HG03354 (cell line): ENCODE results near the gene CARD11.
"Not testable (repeated sequence)": the region's sequence is repeated elsewhere in the genome, so short reads cannot be mapped to it uniquely, and the experiment has no call there.

Source experiments
- ATAC-seq: cut with Tn5 transposase; IDR thresholded peaks from one replicate; pipeline ENCODE4 v1.9.1; 2021; ENCODE audit warnings: mild to moderate bottlenecking; ENCODE audit not compliant: unreplicated experiment, poor library complexity, severe bottlenecking

Gene CARD11

DNA sequence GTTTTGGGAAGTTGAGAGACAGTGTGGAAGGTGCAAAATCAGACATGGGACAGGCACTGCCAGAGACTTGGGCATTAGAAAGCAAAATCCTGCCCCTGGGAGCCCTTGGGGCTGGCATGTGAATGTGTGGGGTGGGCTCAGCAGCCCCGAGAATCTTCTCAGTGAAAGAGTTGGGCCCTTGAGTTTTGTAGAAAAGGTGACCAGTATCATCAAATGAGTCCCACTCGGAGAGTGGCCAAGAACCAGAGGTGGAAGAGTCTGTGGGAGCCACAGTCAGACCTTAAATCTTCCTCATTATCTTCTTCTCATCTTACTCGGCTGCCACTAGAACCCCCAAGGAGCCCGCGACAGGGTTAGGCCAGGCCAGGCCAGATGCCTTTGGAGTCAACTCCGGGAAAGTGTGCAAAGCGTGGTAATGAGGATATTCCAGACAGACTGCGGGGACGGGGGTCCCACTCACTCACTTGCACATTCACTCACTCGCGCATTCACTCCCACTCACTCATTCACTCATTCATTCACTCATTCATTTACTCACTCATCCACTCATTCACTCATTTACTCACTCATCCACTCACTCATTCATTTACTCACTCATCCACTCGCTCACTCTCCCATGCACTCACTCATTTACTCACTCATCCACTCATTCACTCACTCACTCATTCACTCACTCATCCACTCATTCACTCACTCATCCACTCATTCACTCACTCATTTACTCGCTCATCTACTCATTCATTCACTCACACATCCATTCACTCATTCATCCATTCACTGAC is 74.9 kb downstream of the CARD11 start:
- no peak for ATAC-seq

DNA sequence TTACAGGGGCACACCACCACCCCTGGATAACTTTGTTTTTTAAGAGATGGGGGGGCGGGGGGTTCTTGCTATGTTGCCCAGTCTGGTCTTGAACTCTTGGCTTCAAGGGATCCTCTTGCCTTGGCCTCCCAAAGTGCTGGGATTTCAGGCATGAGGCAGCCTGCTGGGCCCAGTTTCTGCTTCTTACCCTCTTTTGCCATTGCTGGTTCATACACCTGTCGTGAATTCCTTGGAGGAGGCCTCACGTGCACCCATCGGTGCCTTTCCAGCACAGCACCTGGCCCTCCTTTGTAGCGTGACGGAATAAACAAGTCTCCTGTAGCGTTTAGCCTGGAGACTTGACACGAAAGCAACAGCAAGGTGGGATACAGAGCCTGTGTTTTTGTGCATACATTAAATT is 75.5 kb downstream of the CARD11 start:
- ATAC-seq, result no peak

DNA sequence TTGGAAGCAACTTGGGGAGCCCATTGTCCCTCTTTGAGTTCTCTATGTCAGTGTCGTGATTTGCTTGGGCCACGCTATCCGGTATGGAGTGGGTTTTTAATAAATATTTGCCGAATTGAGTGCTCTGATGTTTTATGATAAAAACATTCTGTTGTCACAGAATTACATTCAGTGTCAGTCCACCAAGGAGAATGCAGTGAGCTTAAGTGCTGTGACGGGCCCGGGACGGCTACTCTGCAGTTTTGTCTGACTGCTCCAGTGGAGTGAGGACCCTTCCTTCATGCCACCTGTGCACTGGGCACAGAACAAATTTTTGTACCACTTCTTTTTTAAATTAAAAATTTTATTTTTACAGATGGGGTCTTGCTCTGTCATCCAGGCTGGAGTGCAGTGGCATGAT is 76.0 kb downstream of the CARD11 start:
- ATAC-seq, result no peak

DNA sequence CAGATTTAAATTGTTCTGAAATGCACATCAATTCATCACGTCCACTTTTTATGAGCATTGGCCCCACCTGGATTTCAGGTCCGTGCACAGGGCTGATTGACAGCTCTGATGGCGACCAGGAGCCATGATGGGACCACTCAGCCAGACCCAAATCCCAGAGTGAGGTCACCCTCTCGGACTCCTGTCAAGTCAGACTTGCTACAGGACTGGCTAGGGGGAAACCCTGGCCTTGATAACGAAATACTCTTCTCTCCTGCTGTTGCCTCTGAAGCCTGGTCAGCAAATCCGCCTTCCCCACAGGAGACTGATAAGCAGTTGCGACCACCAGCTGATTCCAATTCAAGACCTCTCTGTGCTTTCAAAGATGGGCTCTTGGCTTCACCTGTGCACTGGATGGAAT is 76.4 kb downstream of the CARD11 start:
- no peak for ATAC-seq

DNA sequence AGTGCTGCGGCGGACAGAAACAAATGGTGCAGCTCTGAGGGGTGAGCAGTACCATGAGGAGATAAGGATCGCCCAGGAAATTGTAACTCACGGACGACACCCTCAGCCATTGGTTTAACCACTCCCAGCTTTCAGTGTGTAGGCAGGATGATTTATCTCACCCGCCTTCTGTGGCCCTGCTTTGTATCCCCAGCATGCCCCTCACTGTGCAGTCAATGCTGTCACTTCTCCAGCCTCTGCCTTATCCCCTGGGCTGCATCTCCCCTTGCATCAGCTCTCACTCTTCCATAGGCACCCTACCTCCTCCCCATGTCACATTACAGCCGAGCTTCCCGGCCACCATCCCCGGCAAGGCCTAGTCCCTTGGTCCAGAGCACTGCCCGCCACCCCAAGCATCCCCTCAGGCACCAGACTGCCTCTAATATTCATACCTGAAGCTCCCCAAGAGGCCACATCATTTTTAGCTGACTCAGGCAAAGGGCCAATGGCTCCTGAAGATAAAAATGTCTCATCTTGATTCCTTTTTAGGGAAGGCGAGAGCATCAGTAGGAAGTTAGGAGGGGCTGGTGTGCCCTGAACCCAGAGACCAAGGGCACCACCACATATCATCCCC is 77.1 kb downstream of the CARD11 start:
- no peak for ATAC-seq

DNA sequence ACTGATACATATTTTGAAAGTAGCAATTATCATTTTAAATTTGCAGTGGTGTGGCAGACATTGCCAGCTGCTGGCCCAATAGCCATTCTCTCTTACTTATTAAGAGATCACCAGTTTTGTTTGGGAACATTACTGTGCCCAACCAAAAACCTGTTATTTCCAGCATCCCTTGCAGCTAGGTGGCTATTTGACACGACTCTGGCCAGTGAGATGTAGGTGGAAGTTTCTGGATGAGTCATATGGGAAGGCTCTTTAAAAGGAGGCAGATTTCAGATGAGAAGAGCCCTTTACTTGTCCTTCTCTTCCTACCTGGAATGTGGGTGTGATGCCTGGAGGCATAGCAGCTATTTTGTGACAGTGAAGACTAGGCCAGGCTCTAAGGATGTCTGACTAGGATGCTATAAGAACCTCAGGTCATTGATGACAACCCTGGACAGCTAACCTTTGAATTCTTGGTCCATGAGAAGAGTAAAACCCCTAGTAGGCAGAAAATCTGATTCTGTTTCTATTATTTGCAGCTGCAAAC is 77.9 kb downstream of the CARD11 start:
- ATAC-seq, result no peak

DNA sequence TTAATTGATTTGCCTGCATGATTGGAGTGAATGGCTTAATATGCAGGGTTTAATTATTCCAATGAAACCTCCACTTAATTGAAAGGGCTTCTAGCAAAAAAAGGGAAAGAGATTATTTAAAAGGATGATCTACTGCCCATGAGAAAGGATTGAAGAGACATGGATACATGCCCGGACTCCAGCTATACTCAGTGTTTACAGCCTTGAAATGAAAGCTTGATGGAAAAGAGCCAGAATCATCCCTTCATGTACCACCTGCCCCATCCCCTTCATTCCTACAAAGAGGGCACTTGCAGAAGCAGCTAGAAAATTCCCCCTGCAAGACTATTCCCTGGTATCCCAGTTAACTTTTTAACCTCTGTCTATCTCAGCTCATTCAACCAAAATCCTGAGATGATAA is 78.4 kb downstream of the CARD11 start:
- no peak for ATAC-seq

DNA sequence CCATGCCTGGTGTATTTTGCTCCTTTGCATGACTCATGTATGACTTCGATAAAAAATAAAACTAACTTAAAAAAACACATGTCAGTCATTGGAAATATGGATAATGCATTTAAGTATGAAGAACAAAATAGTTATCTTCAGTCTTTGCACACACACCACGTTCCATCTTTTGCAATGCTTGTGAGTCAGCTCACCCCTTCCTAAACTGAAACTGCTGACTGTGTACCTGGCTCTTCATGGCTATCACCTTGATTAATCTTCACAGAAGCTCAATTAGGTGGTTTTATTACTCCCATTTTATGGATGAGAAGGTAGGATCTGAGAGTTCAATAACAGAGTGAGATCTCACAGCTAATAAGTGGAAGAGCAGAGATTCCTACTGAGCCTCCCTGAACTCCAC is 79.5 kb downstream of the CARD11 start:
- no peak for ATAC-seq

DNA sequence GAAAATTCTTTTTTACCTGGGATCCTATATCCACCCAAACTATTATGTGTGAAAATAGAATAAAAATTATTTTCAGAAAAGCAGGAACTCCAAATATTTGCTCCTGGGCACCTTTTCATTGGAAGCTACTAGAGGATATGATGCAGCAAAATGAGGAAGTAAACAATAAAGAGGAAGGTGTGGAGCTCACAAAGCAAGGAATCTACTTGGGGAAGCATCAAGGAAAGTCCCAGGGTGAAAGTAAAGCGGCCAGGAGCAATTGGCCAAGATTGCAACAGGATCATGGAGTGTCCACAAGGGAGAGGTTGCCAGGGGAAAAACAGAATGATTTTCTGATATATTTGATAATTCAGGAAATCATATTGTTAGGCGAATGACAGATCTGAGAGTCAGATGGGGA is 80.8 kb downstream of the CARD11 start:
- ATAC-seq, result no peak

DNA sequence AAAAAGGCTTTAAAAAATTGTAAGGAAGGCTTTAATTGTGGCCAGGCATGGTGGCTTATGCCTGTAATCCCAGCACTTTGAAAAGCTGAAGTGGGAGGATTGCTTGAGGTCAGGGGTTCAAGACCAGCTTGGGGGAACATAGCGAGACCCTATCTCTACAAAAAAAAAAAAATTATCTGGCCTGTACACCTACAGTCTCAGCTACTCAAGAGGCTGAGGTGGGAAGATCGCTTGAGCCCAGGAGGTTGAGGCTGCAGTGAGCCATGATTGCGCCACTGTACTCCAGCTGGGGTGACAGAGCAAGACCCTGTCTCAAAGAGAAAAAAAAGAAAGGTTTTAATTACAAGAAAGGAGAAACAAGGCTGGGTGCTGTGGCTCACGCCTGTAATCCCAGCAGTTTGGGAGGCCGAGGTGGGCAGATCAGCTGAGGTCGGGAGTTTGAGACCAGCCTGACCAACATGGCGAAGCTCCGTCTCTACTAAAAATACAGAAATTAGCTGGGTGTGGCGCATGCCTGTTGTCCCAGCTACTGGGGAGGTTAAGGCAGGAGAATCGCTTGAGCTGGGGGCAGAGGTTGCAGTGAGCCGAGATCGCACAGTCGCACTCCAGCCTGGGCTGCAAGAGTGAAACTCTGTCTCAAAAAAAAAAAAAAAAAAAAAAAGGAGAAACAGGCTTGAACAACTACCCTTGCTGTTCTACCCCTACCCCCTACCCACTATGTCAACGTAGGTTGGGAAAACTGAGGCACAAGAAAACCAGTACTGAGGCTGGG is 83.7 kb downstream of the CARD11 start:
- ATAC-seq, result no peak

DNA sequence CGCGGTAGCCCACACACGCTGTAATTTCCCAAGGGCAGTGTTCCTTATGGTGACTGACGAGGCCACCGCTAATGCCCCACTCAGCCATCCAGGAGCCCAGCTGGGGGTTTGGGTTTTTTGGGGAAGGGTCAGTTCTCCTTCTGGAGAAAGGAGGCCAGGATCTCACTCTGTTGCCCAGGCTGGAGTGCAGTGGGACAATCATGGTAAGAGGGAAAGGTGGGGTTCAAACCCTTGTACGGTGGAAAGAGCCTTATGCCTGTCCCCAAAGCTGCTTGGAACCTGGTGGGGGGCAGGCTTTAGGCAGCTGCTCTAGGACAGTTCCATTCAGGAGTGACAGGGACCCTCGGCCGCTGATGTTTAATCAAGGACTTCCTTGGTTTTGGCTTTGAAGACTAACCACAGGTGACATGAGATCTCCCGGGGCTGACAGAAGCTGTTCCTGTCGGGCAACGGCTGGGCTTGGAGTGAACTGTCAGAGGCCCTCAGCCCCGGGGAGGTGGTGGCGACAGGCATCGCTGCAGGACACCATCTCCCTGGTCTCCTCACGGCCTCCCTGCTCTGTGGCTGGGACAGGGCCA is 84.5 kb downstream of the CARD11 start:
- no peak for ATAC-seq

DNA sequence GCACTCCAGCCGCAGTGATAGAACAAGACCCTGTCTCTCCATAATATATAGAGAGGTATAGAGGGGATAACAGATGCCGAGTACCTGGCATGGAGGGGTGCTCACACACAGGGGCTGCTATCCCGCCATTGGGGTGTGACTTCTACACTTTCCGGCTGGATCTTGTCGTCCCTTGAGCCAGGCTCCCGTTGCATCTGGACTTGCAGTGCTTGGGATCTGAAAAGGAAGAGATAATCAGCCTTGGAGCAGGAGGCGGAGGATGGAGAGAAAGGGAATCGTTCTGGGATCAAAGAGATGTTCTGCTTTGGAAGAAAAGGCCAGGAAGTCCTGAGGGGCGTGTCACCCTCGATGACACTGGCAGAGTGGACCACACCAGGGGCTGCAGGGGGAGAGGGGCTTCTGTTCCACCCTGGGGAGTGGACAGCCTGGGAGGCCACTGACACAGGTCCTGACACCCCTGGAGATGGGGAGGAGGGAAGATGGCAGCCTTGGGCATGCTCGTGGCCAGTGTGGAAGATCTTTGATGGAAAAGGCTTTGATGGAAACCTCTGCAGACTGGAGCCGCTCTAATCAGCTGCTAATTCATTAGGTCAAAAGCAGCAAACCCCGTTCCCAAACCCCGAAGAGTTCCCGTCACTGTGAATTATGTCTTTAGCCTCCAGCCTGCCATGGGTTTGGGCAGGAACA is 85.1 kb downstream of the CARD11 start:
- ATAC-seq, result no peak

DNA sequence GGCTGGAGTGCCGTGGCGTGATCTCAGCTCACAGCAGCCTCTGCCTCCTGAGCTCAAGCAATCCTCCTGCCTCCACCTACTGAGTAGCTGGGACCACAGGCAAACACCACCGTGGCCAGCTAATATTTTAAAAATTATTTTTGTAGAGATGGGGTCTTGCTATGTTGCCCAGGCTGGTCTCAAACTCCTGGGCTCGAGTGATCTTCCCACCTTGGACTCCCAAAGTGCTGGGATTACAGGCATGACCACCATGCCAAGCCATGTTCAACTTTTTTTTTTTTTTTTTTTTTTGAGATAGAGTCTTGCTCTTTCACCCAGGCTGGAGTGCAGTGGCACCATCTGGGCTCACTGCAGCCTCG is 86.3 kb downstream of the CARD11 start:
- not testable (repeated sequence) for ATAC-seq

DNA sequence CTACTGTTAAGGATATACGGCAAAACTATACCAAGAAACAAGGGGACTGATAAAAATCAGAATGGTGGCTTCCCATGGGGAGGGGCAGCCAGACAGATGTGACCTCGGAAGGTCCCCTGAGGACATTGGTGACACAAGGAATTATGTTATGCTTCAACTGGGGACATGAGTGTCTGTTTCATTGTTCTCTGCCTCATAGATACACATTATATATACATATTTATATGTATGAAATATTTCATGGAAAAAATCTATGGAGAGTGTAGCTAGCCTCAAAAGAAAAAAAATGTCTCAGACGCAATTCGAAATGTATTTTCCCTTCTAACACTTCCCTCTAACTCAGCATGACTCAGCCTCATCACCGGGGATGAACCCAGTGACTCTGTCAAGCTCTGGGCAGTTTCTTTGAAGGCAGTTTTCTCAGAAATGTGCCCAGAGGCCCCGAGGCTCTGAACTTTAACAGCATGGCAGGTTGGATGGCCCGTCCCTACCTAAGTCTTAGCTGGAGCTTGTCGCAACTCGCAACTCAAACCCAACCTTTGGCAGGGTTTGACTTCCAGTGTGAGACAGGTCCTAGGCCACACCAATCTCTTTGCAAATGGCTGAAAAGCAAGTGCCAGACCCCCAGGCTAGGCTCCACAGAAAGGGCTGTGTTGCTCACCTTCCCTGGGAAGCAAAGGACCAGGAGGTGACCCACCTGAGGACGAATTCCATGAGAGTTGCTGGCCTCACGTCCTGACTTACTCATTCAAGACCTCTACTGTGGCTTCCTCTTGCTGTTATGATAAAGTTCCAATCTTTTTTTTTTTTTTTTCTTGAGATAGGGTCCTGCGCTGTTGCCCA is 86.9 kb downstream of the CARD11 start:
- no peak for ATAC-seq

DNA sequence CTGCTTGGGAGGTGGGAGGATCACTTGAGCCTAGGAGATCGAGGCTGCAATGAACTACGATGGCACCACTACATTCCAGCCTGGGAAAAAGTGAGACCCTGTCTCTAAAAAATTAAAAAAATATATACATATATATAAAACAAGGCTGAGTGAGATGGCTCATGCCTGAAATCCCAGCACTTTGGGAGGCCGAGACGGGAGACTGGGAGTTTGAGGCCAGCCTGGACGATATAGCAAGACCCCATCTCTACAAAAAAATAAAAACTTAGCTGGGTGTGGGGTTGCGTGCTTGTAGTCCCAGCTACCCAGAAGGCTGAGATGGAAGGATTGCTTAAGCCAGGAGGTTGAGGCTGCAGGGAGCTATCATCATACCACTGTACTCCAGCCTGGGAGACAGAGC is 87.6 kb downstream of the CARD11 start:
- ATAC-seq, result no peak

DNA sequence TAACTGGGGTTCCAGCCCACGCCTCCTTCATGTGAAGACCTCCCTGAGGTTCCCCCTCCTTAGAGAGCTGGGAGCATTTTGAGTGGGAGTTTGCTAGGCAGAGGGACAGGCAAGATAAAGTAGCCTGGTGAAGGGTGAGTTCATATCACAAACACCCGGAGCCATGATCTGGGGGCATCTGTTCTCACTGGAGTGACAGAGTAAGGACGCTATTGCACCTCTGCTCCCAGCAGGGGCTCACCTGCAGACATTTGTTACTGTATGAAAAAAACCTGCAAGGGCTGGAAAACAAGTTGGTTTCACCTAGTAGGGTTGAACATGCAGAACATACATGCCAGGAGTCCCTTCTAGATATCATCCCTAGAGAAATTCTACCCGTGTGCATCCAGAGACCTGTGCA is 88.4 kb downstream of the CARD11 start:
- no peak for ATAC-seq

DNA sequence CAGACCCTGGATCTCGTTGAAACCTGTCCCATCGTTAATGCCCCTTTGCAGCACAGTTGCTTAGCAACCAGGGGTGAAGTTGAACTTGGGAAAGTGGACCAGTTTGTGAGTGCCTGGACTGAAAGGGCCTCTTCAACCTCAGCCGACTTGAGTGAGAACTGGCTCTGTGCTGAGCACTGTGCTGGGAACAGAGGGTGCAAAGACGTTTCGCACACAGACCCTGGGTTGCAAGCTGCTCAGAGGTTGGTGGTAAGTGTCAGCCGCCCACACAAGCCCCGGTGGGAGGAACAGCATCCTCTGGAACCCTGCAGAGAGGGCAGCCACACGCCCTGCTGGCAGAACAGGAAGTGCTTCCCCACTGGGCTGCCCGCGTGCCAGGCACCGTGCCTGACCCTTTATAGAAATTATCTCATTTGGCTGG is 89.2 kb downstream of the CARD11 start:
- ATAC-seq, result no peak

DNA sequence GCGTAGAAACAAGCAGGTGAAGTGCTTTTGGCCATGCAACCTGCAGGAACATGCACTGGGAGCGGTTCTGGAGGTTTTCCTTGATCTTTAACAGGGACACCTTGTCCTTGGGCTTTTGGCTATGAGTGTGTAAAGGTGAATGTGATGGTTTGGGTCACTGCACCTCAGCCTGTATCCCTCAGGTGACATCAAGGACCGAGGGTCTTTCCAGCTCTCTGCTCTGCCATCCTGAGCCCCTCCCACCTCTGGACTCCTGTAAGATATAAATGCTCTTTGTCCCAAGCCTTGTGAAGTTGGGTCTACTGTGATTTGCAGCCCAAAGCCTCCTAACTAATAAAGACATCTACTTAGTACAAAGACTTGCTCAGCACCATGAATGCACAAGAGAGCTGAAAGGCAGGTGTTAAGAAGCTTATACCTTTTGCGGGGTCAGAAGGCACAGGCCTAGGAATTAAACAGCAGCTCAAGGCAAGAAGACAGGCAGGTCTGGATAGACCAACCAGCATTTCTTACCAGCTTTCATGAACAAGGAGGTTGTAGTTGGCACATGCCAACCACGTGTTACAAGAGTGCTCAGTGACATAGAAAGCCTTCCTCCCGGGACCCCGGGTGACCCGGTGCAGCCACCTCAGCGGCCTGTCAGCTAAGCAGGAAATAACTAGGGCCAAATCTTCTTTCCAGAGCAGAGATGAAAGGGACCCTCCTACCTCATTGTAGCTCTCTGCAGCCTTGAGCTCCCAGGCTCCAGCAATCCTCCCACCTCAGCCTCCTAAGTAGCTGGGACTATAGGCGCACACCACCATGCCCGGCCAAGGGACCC is 89.9 kb downstream of the CARD11 start:
- no peak for ATAC-seq
